Ovary (tissue), 9 donors: ENCODE measurements around the gene NR2F1-AS1. TPM values are rescaled to one million over a fixed set of nuclear protein-coding genes. Genes with fewer than 3 reads are reported as not detected.

Experiments used
- DNase-seq, 5 donors: peaks; one replicate each; pipeline ENCODE4 v3.0.0-alpha.2; 2019 to 2020
- H3K27ac ChIP-seq, 2 donors: fragments of 200-600 bp; one replicate each; pipeline versions ENCODE4 v1.5.1 to v1.8.0; 2019 to 2022
- H3K27me3 ChIP-seq: fragments of 200-600 bp; one replicate; pipeline ENCODE4 v1.8.0; 2022
- H3K36me3 ChIP-seq: fragments of 200-600 bp; sonication (generic); one replicate; pipeline ENCODE4 v1.5.1; 2019
- H3K4me1 ChIP-seq: one replicate; pipeline ENCODE4 v1.8.1; 2013; ENCODE audit warnings: mild to moderate bottlenecking, moderate library complexity; ENCODE audit not compliant: insufficient read depth
- H3K4me3 ChIP-seq: fragments of 200-600 bp; sonication (generic); one replicate; pipeline ENCODE4 v1.5.1; 2017
- H3K9me3 ChIP-seq, 2 donors: fragments of 200-600 bp in 1 of 2; sonication (generic) in 1 of 2; one replicate each; pipeline versions ENCODE4 v1.5.1 to v1.8.1; 2013 to 2019; ENCODE audit warnings: mild to moderate bottlenecking in 1 of 2, moderate library complexity in 1 of 2
- CTCF ChIP-seq, 3 donors: fragments of 450-650 bp in 2 of 3; fragments of 200-600 bp in 1 of 3; IDR thresholded peaks; one replicate each; pipeline versions ENCODE4 v1.5.1 to v1.8.0; 2016 to 2022; ENCODE audit warnings: antibody characterized with exemption in 3 of 3, mild to moderate bottlenecking in 1 of 3
- EP300 ChIP-seq: sonication (generic); formaldehyde crosslinking; IDR thresholded peaks from one replicate; pipeline ENCODE4 v1.6.1; 2017; ENCODE audit warnings: antibody characterized with exemption
- POLR2A ChIP-seq: fragments of 450-650 bp; IDR thresholded peaks from one replicate; pipeline ENCODE4 v1.6.1; 2017; ENCODE audit warnings: antibody characterized with exemption, mild to moderate bottlenecking, moderate library complexity
- WGBS, 3 donors: extraction: QIAGEN DNeasy Blood & Tissue Kit in 1 of 3; methylation state at CpG; one replicate each; pipeline versions ENCODE4 v1.1.5 to v1.1.7; 2013 to 2017; 5-methylcytosine and 5-hydroxymethylcytosine counted together
- intact Hi-C, 4 donors: fragments of 100-400 bp; cut with DNase I; formaldehyde crosslinking; loops; one replicate each; pipeline versions ENCODE4 v1.11.0 to v1.15.1; 2022 to 2023
- polyA plus RNA-seq, 2 donors: library from polyadenylated mRNA; stranded (reverse); fragments of 200-250 nt in 1 of 2; fragments of 350-450 nt in 1 of 2; fragmentation: Illumina TruSeq in 1 of 2; extraction: RNeasy Lipid Tissue Mini Kit (QIAGEN cat#74804) in 1 of 2; gene quantifications; one replicate each; pipeline ENCODE4 v1.2.3, GENCODE V29; 2013 to 2014
- total RNA-seq, 7 donors: library from RNA; depleted of rRNA in 2 of 7; stranded (reverse); fragments of >200 nt in 2 of 7; fragmentation: NEBNext Ultra II Directional in 3 of 7; extraction: Animal tissue kit (Norgen Biotek cat#: 25700) in 3 of 7; gene quantifications; one replicate each; pipeline versions ENCODE4 v1.1.0 to v1.2.4, GENCODE V29; 2016 to 2023
- donor health status: DM: no; HTN: no; CAD: no; lungs with moderate emphysema.
- donor health status: DM: no; HTN: no; CAD: no.
- donor health status: Bipolar disorder and iron deficiency.
- donor health status: DM: yes; HTN: yes; CAD: no.
- donor health status: DM: no; HTN: no; CAD: no.
- donor health status: DM: yes; HTN: yes; CAD: no.

NR2F1-AS1 gene
- total and polyA plus RNA-seq, 9 donors = 20.7 to 45.7 (median 25.0) TPM

- intact Hi-C loops = no loop called here
- no peak overlapping the region for H3K27ac ChIP-seq
- TF ChIP-seq CTCF (IDR thresholded peaks at IDR 0.05) = no peak
- TF ChIP-seq POLR2A = no peak
- TF ChIP-seq EP300 = no peak
- 55 to 68% (median 60%) methylated on average over 4 of the region's 4 CpGs for WGBS, 3 donors
- no peak overlapping the region for H3K4me3 ChIP-seq
- no peaks in the 10 kb centered on the region for H3K9me3 ChIP-seq
- no peak for DNase-seq
- H3K27me3 ChIP-seq = no peaks in the 10 kb centered on the region
- H3K4me1 ChIP-seq = peaks cover 4% of the 10 kb centered on the region
- no peaks in the 10 kb centered on the region for H3K36me3 ChIP-seq
Measured at GRCh38 chr5:93608855-93609254, 27.8 kb upstream of the NR2F1-AS1 start.

- Histone ChIP-seq H3K27me3 (no peaks in the 10 kb centered on the region), H3K27ac (no peak overlapping the region), H3K9me3 (no peaks in the 10 kb centered on the region), H3K36me3 (no peaks in the 10 kb centered on the region), H3K4me3 (no peak overlapping the region), H3K4me1 (peaks cover 5% of the 10 kb centered on the region)
- TF ChIP-seq EP300 (no peak), POLR2A (no peak), CTCF (IDR thresholded peaks at IDR 0.05) (no peak)
- peak in 1 of 5 donors; percentile 21 for DNase-seq
- 29 to 39% (median 32%) methylated on average over 19 of the region's 19 CpGs for WGBS, 3 donors
- intact Hi-C loops = no loop called here
Measured at GRCh38 chr5:93607367-93608258, 26.6 kb upstream of the NR2F1-AS1 start.

- intact Hi-C loops = no loop called here
- H3K36me3 ChIP-seq = no peaks in the 10 kb centered on the region
- H3K27ac ChIP-seq = no peak overlapping the region
- no peak for TF ChIP-seq CTCF (IDR thresholded peaks at IDR 0.05)
- no peak for TF ChIP-seq POLR2A
- TF ChIP-seq EP300 = no peak
- no peaks in the 10 kb centered on the region for H3K9me3 ChIP-seq
- no peak for DNase-seq
- H3K4me1 ChIP-seq = peaks cover 4% of the 10 kb centered on the region
- H3K27me3 ChIP-seq = no peaks in the 10 kb centered on the region
- no peak overlapping the region for H3K4me3 ChIP-seq
Measured at GRCh38 chr5:93606382-93606752, 25.3 kb upstream of the NR2F1-AS1 start.

GRCh38 chr5:93604644-93605515 is 23.9 kb upstream of the NR2F1-AS1 start:
- Histone ChIP-seq H3K27me3 (no peaks in the 10 kb centered on the region), H3K9me3 (no peaks in the 10 kb centered on the region), H3K4me3 (no peak overlapping the region), H3K4me1 (peaks cover 4% of the 10 kb centered on the region), H3K36me3 (no peaks in the 10 kb centered on the region), H3K27ac (no peak overlapping the region)
- no peak for TF ChIP-seq EP300
- no peak for TF ChIP-seq CTCF (IDR thresholded peaks at IDR 0.05)
- TF ChIP-seq POLR2A = no peak
- DNase-seq = no peak
- 83 to 90% (median 88%) methylated on average over 10 of the region's 10 CpGs for WGBS, 3 donors
- intact Hi-C loops = no loop called here
